K562 (cell line): Measurements from ENCODE around the gene UBE2C. TPM values are rescaled to one million over a fixed set of nuclear protein-coding genes. Genes with fewer than 3 reads are reported as not detected.
A peak's percentile ranks its signal among the peaks of the same experiment; 100 is the strongest.

Experiments used
- ATAC-seq: fragments of 200-7000 bp; cut with Tn5 transposase; 3 replicates; pipeline ENCODE4 v1.9.1; 2020; ENCODE audit warnings: moderate library complexity
- BruUV-seq: library from RNA; stranded (reverse); fragments of 400-500 nt; replicated peaks from 2 replicates; lab custom pipeline; 2021; lab: Mats Ljungman, UMichigan
- CTCF ChIA-PET: fragments of 300-600 bp; formaldehyde crosslinking; extraction: SDS; loops from one replicate; lab custom pipeline; 2021; ENCODE audit warnings: low intra/inter-chr PET ratio; lab: Yijun Ruan, JAX
- POLR2A ChIA-PET: fragments of 300-600, 350-650 bp; sonication (Branson Sonifier 250); formaldehyde crosslinking; extraction: SDS; loops from one replicate; lab custom pipeline; 2021; ENCODE audit warnings: antibody characterized with exemption, inconsistent platforms; lab: Yijun Ruan, JAX
- DNase-seq, 4 experiments: peaks; one replicate each; pipeline versions ENCODE4 v3.0.0 to v3.0.0-alpha.2; 2011 to 2018; ENCODE audit warnings: low spot score in 3 of 4, mixed read lengths in 3 of 4; ENCODE audit errors: extremely low read depth in 1 of 4
- FAIRE-seq: peaks from 2 replicates; lab custom pipeline; 2011; peaks lifted over from hg19 to GRCh38; lab: Jason Lieb, UNC
- H2AFZ ChIP-seq: 2 replicates; pipeline ENCODE4 v1.6.0; 2011; ENCODE audit warnings: low read depth, low read length, control low read depth, inconsistent platforms
- H3K27ac ChIP-seq: fragments of 200-600 bp; 3 replicates; pipeline ENCODE4 v1.8.0; 2011; ENCODE audit warnings: low read depth, mild to moderate bottlenecking, control low read depth, inconsistent platforms, low read length, moderate library complexity, mixed read lengths; ENCODE audit errors: extremely low read depth
- H3K27me3 ChIP-seq, 2 experiments: fragments of 300-600 bp in 1 of 2; 2 replicates in 1 of 2; 3 replicates in 1 of 2; pipeline versions ENCODE4 v1.6.0 to v1.8.0; 2011; ENCODE audit warnings: inconsistent platforms in 2 of 2, low read length in 2 of 2, mild to moderate bottlenecking in 1 of 2, mixed read lengths in 1 of 2, moderate library complexity in 1 of 2; ENCODE audit not compliant: control insufficient read depth in 2 of 2, insufficient read depth in 2 of 2
- H3K36me3 ChIP-seq: fragments of 300-600 bp; 3 replicates; pipeline ENCODE4 v1.8.0; 2011; ENCODE audit warnings: mild to moderate bottlenecking, low read length, inconsistent platforms; ENCODE audit not compliant: control insufficient read depth, insufficient read depth
- H3K4me1 ChIP-seq, 2 experiments: fragments of 200-600 bp in 1 of 2; replicated peaks in 1 of 2; 2 replicates in 1 of 2; 3 replicates in 1 of 2; pipeline versions ENCODE4 v1.5.1 to v1.8.0; 2011; ENCODE audit warnings: inconsistent platforms in 2 of 2, low read length in 2 of 2, mild to moderate bottlenecking in 1 of 2, mixed read lengths in 1 of 2, moderate library complexity in 1 of 2; ENCODE audit not compliant: control insufficient read depth in 2 of 2, insufficient read depth in 2 of 2
- H3K4me2 ChIP-seq: 2 replicates; pipeline ENCODE4 v1.6.1; 2011; ENCODE audit warnings: low read length, control low read depth, inconsistent platforms, mixed read lengths; ENCODE audit not compliant: insufficient read depth
- H3K4me3 ChIP-seq: fragments of 200-600 bp; sonication (generic), shearing (Covaris generic); 2 replicates; pipeline ENCODE4 v1.5.1; 2016; ENCODE audit warnings: control low read depth, inconsistent platforms
- H3K79me2 ChIP-seq: fragments of 200-600 bp; 3 replicates; pipeline ENCODE4 v1.8.0; 2011; ENCODE audit warnings: low read length, inconsistent platforms; ENCODE audit not compliant: control insufficient read depth, insufficient read depth
- H3K9ac ChIP-seq, 2 experiments: 2 replicates each; pipeline versions ENCODE4 v1.6.0 to v1.6.1; 2011; ENCODE audit warnings: low read depth in 2 of 2, low read length in 2 of 2, control low read depth in 1 of 2, inconsistent platforms in 1 of 2, mild to moderate bottlenecking in 1 of 2, mixed read lengths in 1 of 2; ENCODE audit not compliant: insufficient read depth in 1 of 2
- H3K9me1 ChIP-seq: one replicate; pipeline ENCODE4 v1.6.0; 2011; ENCODE audit warnings: inconsistent platforms, mild to moderate bottlenecking, low read length, moderate library complexity; ENCODE audit not compliant: control insufficient read depth, insufficient read depth
- H3K9me3 ChIP-seq: replicated peaks from 2 replicates; pipeline ENCODE4 v1.5.1; 2011; ENCODE audit warnings: low read depth, low read length, inconsistent platforms; ENCODE audit not compliant: control insufficient read depth, insufficient read depth
- H4K20me1 ChIP-seq: replicated peaks from 2 replicates; pipeline ENCODE4 v1.6.1; 2011; ENCODE audit warnings: low read length, inconsistent platforms, mixed read lengths; ENCODE audit not compliant: control insufficient read depth, insufficient read depth
- ATF7 ChIP-seq: fragments of 450-650 bp; IDR thresholded peaks from 2 replicates; pipeline ENCODE4 v1.7.1; 2014; ENCODE audit warnings: mild to moderate bottlenecking, moderate library complexity
- E2F5 ChIP-seq: sonication (generic); formaldehyde crosslinking; IDR thresholded peaks from 2 replicates; pipeline ENCODE4 v1.8.0; 2022; ENCODE audit warnings: mild to moderate bottlenecking, missing genetic modification reagents
- GATA2 ChIP-seq: sonication (generic); formaldehyde crosslinking; IDR thresholded peaks from 2 replicates; pipeline ENCODE4 v1.4.0; 2020; ENCODE audit warnings: mild to moderate bottlenecking, missing genetic modification reagents
- HMBOX1 ChIP-seq: sonication (generic); IDR thresholded peaks from 2 replicates; pipeline ENCODE4 v1.6.1; 2016
- RBM25 ChIP-seq: fragments of 200-400 bp; formaldehyde crosslinking; IDR thresholded peaks from 2 replicates; pipeline ENCODE4 v1.6.1; 2018; ENCODE audit warnings: low read length, low read depth, moderate library complexity; ENCODE audit not compliant: severe bottlenecking
- RHOXF2B ChIP-seq: fragments of 250-450 bp; sonication (Bioruptor Pico); conservative IDR thresholded peaks from 2 replicates; pipeline ENCODE4 v1.5.1; 2021
- SPI1 ChIP-seq: IDR thresholded peaks from 2 replicates; pipeline ENCODE4 v1.6.1; 2011; ENCODE audit warnings: low read depth, low read length, control low read depth, borderline replicate concordance
- WGBS: fragments of 100-300 bp; shearing (Covaris generic); methylation state at CpG from one replicate; pipeline ENCODE4 v1.1.6; 2016; ENCODE audit warnings: low coverage, mixed read lengths; ENCODE audit not compliant: insufficient coverage; ENCODE audit errors: missing lambda C conversion rate; 5-methylcytosine and 5-hydroxymethylcytosine counted together
- in situ Hi-C: fragments of 300-500 bp; cut with MboI; formaldehyde crosslinking; loops from 4 replicates; pipeline ENCODE4 v1.15.0; 2018; ENCODE audit warnings: inconsistent platforms, mixed read lengths
- intact Hi-C: fragments of 100-400 bp; cut with micrococcal nuclease; formaldehyde crosslinking; loops from 2 replicates; pipeline ENCODE4 v1.14.2; 2022
- polyA plus RNA-seq, 8 experiments: library from polyadenylated mRNA; depleted of rRNA in 4 of 8; stranded (reverse) in 5 of 8; unstranded in 3 of 8; fragments of >200 nt; fragmentation: Nextera tagmentation in 2 of 8; fragmentation: Illumina TruSeq in 1 of 8; extraction: Ambion mirVana in 2 of 8; extraction: Trizol in 1 of 8; gene quantifications; 2 replicates each; pipeline versions ENCODE4 v1.2.1 to v1.2.3, GENCODE V29; 2011 to 2014; ENCODE audit warnings: inconsistent platforms in 1 of 8, missing spikeins in 1 of 8
- total RNA-seq, 7 experiments: library from RNA; depleted of rRNA in 6 of 7; stranded (reverse); fragments of >200 nt in 6 of 7; fragmentation: Illumina TruSeq in 2 of 7; extraction: Trizol in 2 of 7; gene quantifications; 2 replicates each; pipeline versions ENCODE4 v1.2.1 to v1.2.3, GENCODE V29; 2011 to 2021; ENCODE audit warnings: low replicate concordance in 1 of 7

Gene UBE2C
- total and polyA plus RNA-seq, 9 of the 15 experiments (the other 6 are each of a cell fraction or from before 2014, with no cell fraction given), result 0.51 to 1.6 (median 0.69) TPM

GRCh38 chr20:45835329-45835765 lies 22.9 kb downstream of the UBE2C start:
- H3K4me1 ChIP-seq, result peaks cover 32 to 34% of the 10 kb centered on the region in 2 experiments
- H3K27me3 ChIP-seq, result no peaks in the 10 kb centered on the region
- in situ Hi-C loops (no loop called here), intact Hi-C loops (loop anchor here (10.0 kb wide), 1 partner anchor 49 kb away; the partner anchor contains the start of genes SPATA25 and ZSWIM1)
- H3K9me1 ChIP-seq, result no peaks in the 10 kb centered on the region
- no peaks in the 10 kb centered on the region for H3K9me3 ChIP-seq
- no peak overlapping the region for H3K4me3 ChIP-seq
- no peak overlapping the region for H2AFZ ChIP-seq
- WGBS, result 56% methylated on average over 3 of the region's 3 CpGs
- TF ChIP-seq E2F5 (CRISPR knock-in tag) (no peak), SPI1 (peak; percentile 37; the same call in 1 of the 2 replicates), ATF7 (no peak), GATA2 (CRISPR knock-in tag) (peak; percentile 52), HMBOX1 (peak; percentile 92), RHOXF2B (CRISPR knock-in tag) (no peak), RBM25 (no peak)
- no peak for DNase-seq
- BruUV-seq, result no TSS peak
- H3K4me2 ChIP-seq, result peak overlapping the region; percentile 60; the same call in 1 of the 2 replicates
- H3K9ac ChIP-seq, result no peak overlapping the region
- POLR2A ChIA-PET, result no interaction called here
- CTCF ChIA-PET, result no interaction called here
- no peaks in the 10 kb centered on the region for H3K36me3 ChIP-seq
- no peaks in the 10 kb centered on the region for H4K20me1 ChIP-seq
- peak overlapping the region; percentile 25; the same call in 1 of the 3 replicates for H3K27ac ChIP-seq
- no peaks in the 10 kb centered on the region for H3K79me2 ChIP-seq
- no peak for FAIRE-seq
- no peak for ATAC-seq
